H9 (cell line): ENCODE results near the gene TRAFD1. TPM values are rescaled to one million over a fixed set of nuclear protein-coding genes. Genes with fewer than 3 reads are reported as not detected.

Experiments used
- DNase-seq: peaks from one replicate; pipeline ENCODE4 v3.0.0-alpha.2; 2017
- H2AFZ ChIP-seq: one replicate; pipeline ENCODE4 v1.6.1; 2013; ENCODE audit warnings: mild to moderate bottlenecking, low read length, control low read depth, moderate library complexity
- H2AK5ac ChIP-seq: 2 replicates; pipeline ENCODE4 v1.6.1; 2013; ENCODE audit warnings: low read length, control low read depth, mixed read lengths; ENCODE audit not compliant: insufficient read length
- H2BK120ac ChIP-seq: one replicate; pipeline ENCODE4 v1.6.1; 2013; ENCODE audit warnings: low read depth, mild to moderate bottlenecking, low read length, control low read depth, inconsistent platforms; ENCODE audit not compliant: poor library complexity, severe bottlenecking
- H2BK12ac ChIP-seq: 2 replicates; pipeline ENCODE4 v1.6.1; 2013; ENCODE audit warnings: low read length, control low read depth, mixed read lengths, low read depth; ENCODE audit not compliant: insufficient read length
- H2BK15ac ChIP-seq: 2 replicates; pipeline ENCODE4 v1.6.1; 2013; ENCODE audit warnings: low read depth, low read length, control low read depth
- H2BK20ac ChIP-seq: one replicate; pipeline ENCODE4 v1.6.1; 2013; ENCODE audit warnings: low read depth, mild to moderate bottlenecking, low read length, control low read depth, inconsistent platforms; ENCODE audit not compliant: poor library complexity, severe bottlenecking
- H2BK5ac ChIP-seq: 2 replicates; pipeline ENCODE4 v1.6.1; 2013; ENCODE audit warnings: low read length, control low read depth, mixed read lengths; ENCODE audit not compliant: insufficient read length
- H3K14ac ChIP-seq: 2 replicates; pipeline ENCODE4 v1.6.1; 2013; ENCODE audit warnings: low read length, control low read depth; ENCODE audit not compliant: insufficient read depth
- H3K18ac ChIP-seq: 2 replicates; pipeline ENCODE4 v1.6.1; 2013; ENCODE audit warnings: low read depth, mild to moderate bottlenecking, mixed read lengths, low read length, control low read depth; ENCODE audit not compliant: insufficient read length
- H3K23ac ChIP-seq: 2 replicates; pipeline ENCODE4 v1.6.1; 2013; ENCODE audit warnings: low read length, control low read depth, mixed read lengths, low read depth; ENCODE audit not compliant: insufficient read length
- H3K23me2 ChIP-seq: 2 replicates; pipeline ENCODE4 v1.6.1; 2013; ENCODE audit warnings: low read depth, mild to moderate bottlenecking, mixed read lengths, low read length, control low read depth; ENCODE audit not compliant: insufficient read length, poor library complexity, severe bottlenecking
- H3K27ac ChIP-seq: 2 replicates; pipeline ENCODE4 v1.5.1; 2013; ENCODE audit warnings: low read length, control low read depth, mixed read lengths, low read depth; ENCODE audit not compliant: insufficient read length
- H3K27me3 ChIP-seq: 2 replicates; pipeline ENCODE4 v1.6.1; 2013; ENCODE audit warnings: low read length, control low read depth, inconsistent platforms; ENCODE audit not compliant: insufficient read depth
- H3K4ac ChIP-seq: 2 replicates; pipeline ENCODE4 v1.6.1; 2013; ENCODE audit warnings: low read depth, mild to moderate bottlenecking, control low read depth, inconsistent platforms, low read length, moderate library complexity
- H3K4me1 ChIP-seq: 2 replicates; pipeline ENCODE4 v1.6.1; 2013; ENCODE audit warnings: low read length, control low read depth, inconsistent platforms; ENCODE audit not compliant: insufficient read depth
- H3K4me2 ChIP-seq: 2 replicates; pipeline ENCODE4 v1.6.1; 2013; ENCODE audit warnings: low read length, control low read depth, mixed read lengths; ENCODE audit not compliant: insufficient read length, insufficient read depth
- H3K56ac ChIP-seq: 2 replicates; pipeline ENCODE4 v1.6.1; 2013; ENCODE audit warnings: low read depth, mild to moderate bottlenecking, mixed read lengths, low read length, control low read depth; ENCODE audit not compliant: insufficient read length
- H3K79me1 ChIP-seq: 2 replicates; pipeline ENCODE4 v1.6.1; 2013; ENCODE audit warnings: low read depth, mild to moderate bottlenecking, moderate library complexity, low read length, control low read depth, inconsistent platforms; ENCODE audit not compliant: insufficient read depth, poor library complexity, severe bottlenecking
- H3K79me2 ChIP-seq: 2 replicates; pipeline ENCODE4 v1.6.1; 2013; ENCODE audit warnings: low read length, control low read depth, inconsistent platforms; ENCODE audit not compliant: insufficient read depth
- H3K9ac ChIP-seq: 2 replicates; pipeline ENCODE4 v1.6.1; 2013; ENCODE audit warnings: low read length, control low read depth, mixed read lengths; ENCODE audit not compliant: insufficient read length; ENCODE audit errors: extremely low read depth
- H3K9me3 ChIP-seq: one replicate; pipeline ENCODE4 v1.6.1; 2013; ENCODE audit warnings: low read depth, low read length, inconsistent platforms; ENCODE audit not compliant: control insufficient read depth
- H3T11ph ChIP-seq: one replicate; pipeline ENCODE4 v1.6.1; 2013; ENCODE audit warnings: mild to moderate bottlenecking, low read length, control low read depth, inconsistent platforms
- H4K20me1 ChIP-seq: one replicate; pipeline ENCODE4 v1.6.1; 2013; ENCODE audit not compliant: control insufficient read depth, insufficient read length, insufficient read depth
- H4K5ac ChIP-seq: 2 replicates; pipeline ENCODE4 v1.6.1; 2013; ENCODE audit warnings: low read depth, mild to moderate bottlenecking, mixed read lengths, low read length, control low read depth; ENCODE audit not compliant: insufficient read length
- H4K8ac ChIP-seq: replicated peaks from 2 replicates; pipeline ENCODE4 v1.6.1; 2013; ENCODE audit warnings: low read length, control low read depth, mixed read lengths, low read depth; ENCODE audit not compliant: insufficient read length
- H4K91ac ChIP-seq: 2 replicates; pipeline ENCODE4 v1.6.1; 2013; ENCODE audit warnings: low read depth, mild to moderate bottlenecking, moderate library complexity, mixed read lengths, low read length, control low read depth; ENCODE audit not compliant: insufficient read length
- H3K27ac Mint-ChIP-seq, 3 experiments: 2 replicates in 2 of 3; 3 replicates in 1 of 3; pipeline ENCODE4 v1.8.0; 2020 to 2021; ENCODE audit warnings: mixed read lengths in 3 of 3, mild to moderate bottlenecking in 1 of 3, moderate library complexity in 1 of 3
- H3K27me3 Mint-ChIP-seq: 2 replicates; pipeline ENCODE4 v1.8.0; 2021; ENCODE audit warnings: low read depth, mild to moderate bottlenecking, moderate library complexity, mixed read lengths
- H3K36me3 Mint-ChIP-seq, 3 experiments: 2 replicates in 2 of 3; 3 replicates in 1 of 3; pipeline ENCODE4 v1.8.0; 2020 to 2021; ENCODE audit warnings: low read depth in 3 of 3, mixed read lengths in 3 of 3; ENCODE audit not compliant: insufficient read depth in 1 of 3
- H3K4me1 Mint-ChIP-seq, 2 experiments: 2 replicates each; pipeline ENCODE4 v1.8.0; 2020; ENCODE audit warnings: mixed read lengths in 2 of 2
- H3K4me3 Mint-ChIP-seq, 2 experiments: 2 replicates in 1 of 2; 3 replicates in 1 of 2; pipeline ENCODE4 v1.8.0; 2020 to 2021; ENCODE audit warnings: mild to moderate bottlenecking in 2 of 2, mixed read lengths in 2 of 2, moderate library complexity in 1 of 2
- H3K9me3 Mint-ChIP-seq, 2 experiments: 2 replicates in 1 of 2; 3 replicates in 1 of 2; pipeline ENCODE4 v1.8.0; 2020; ENCODE audit warnings: mild to moderate bottlenecking in 2 of 2, mixed read lengths in 2 of 2, moderate library complexity in 1 of 2
- WGBS: extraction: QIAGEN DNeasy Blood & Tissue Kit; methylation state at CpG from one replicate; pipeline ENCODE4 v1.1.7; 2013; ENCODE audit warnings: missing lambda C conversion rate, low lambda C conversion rate, mixed read lengths; ENCODE audit not compliant: insufficient read length; ENCODE audit errors: extremely low coverage; 5-methylcytosine and 5-hydroxymethylcytosine counted together
- total RNA-seq: library from RNA; stranded (reverse); gene quantifications from 2 replicates; pipeline ENCODE4 v1.2.1, GENCODE V29; 2021
- TF ChIP-seq, protein P1 (sequence below): fragments of 200-600 bp; sonication (generic); conservative IDR thresholded peaks from 3 replicates; pipeline ENCODE4 v1.8.0; 2021; ENCODE audit warnings: antibody characterized with exemption, mild to moderate bottlenecking

The TRAFD1 gene
- total RNA-seq, 1 experiment from 2014 or later: 32.0 TPM

- H3K27ac Mint-ChIP-seq: no peak overlapping the region
- no peak overlapping the region for H4K5ac ChIP-seq
- no peak overlapping the region for H2BK15ac ChIP-seq
- H3K23me2 ChIP-seq: no peaks in the 10 kb centered on the region
- no peaks in the 10 kb centered on the region for H3K4me1 Mint-ChIP-seq
- H3K79me2 ChIP-seq: no peaks in the 10 kb centered on the region
- no peak overlapping the region for H2AK5ac ChIP-seq
- no peak overlapping the region for H3K9ac ChIP-seq
- H3K4me1 ChIP-seq: no peaks in the 10 kb centered on the region
- no peak overlapping the region for H3K23ac ChIP-seq
- H4K20me1 ChIP-seq: peaks cover 4% of the 10 kb centered on the region
- no peak overlapping the region for H2AFZ ChIP-seq
- no peak overlapping the region for H3K4me3 Mint-ChIP-seq
- H4K8ac ChIP-seq: no peak overlapping the region
- DNase-seq: no peak
- H3K14ac ChIP-seq: no peak overlapping the region
- H3K27ac ChIP-seq: no peak overlapping the region
- H2BK120ac ChIP-seq: no peak overlapping the region
- H3K79me1 ChIP-seq: no peaks in the 10 kb centered on the region
- TF ChIP-seq, protein P1, sequence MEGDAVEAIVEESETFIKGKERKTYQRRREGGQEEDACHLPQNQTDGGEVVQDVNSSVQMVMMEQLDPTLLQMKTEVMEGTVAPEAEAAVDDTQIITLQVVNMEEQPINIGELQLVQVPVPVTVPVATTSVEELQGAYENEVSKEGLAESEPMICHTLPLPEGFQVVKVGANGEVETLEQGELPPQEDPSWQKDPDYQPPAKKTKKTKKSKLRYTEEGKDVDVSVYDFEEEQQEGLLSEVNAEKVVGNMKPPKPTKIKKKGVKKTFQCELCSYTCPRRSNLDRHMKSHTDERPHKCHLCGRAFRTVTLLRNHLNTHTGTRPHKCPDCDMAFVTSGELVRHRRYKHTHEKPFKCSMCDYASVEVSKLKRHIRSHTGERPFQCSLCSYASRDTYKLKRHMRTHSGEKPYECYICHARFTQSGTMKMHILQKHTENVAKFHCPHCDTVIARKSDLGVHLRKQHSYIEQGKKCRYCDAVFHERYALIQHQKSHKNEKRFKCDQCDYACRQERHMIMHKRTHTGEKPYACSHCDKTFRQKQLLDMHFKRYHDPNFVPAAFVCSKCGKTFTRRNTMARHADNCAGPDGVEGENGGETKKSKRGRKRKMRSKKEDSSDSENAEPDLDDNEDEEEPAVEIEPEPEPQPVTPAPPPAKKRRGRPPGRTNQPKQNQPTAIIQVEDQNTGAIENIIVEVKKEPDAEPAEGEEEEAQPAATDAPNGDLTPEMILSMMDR: no peak
- no peak overlapping the region for H3T11ph ChIP-seq
- peaks cover 1% of the 10 kb centered on the region; the same call in 1 of the 2 replicates for H3K27me3 Mint-ChIP-seq
- H3K18ac ChIP-seq: no peak overlapping the region
- no peak overlapping the region for H3K4ac ChIP-seq
- no peak overlapping the region for H3K4me2 ChIP-seq
- no peaks in the 10 kb centered on the region for H3K9me3 ChIP-seq
- H2BK20ac ChIP-seq: no peak overlapping the region
- H3K27me3 ChIP-seq: no peaks in the 10 kb centered on the region
- peaks cover 4 to 7% of the 10 kb centered on the region in 2 experiments for H3K9me3 Mint-ChIP-seq
- no peak overlapping the region for H4K91ac ChIP-seq
- WGBS: no CpG with 5 or more reads among the region's 8 CpGs
- H3K56ac ChIP-seq: no peak overlapping the region
- H2BK5ac ChIP-seq: no peak overlapping the region
- H3K36me3 Mint-ChIP-seq: peaks cover 32 to 49% (median 45%) of the 10 kb centered on the region in 3 experiments
- no peak overlapping the region for H2BK12ac ChIP-seq
Measured at GRCh38 chr12:112163056-112163455, 37.7 kb downstream of the TRAFD1 start.
